BJ (cell line): ENCODE data around the gene MYO7B. TPM values are rescaled to one million over a fixed set of nuclear protein-coding genes. Genes with fewer than 3 reads are reported as not detected.
"Not testable (repeated sequence)": the region's sequence is repeated elsewhere in the genome, so short reads cannot be mapped to it uniquely, and the experiment has no call there.

Source experiments
- CTCF ChIA-PET: fragments of 350-600 bp; formaldehyde crosslinking; extraction: SDS; loops from one replicate; lab custom pipeline; 2021; ENCODE audit warnings: antibody characterized with exemption, inconsistent platforms; lab: Yijun Ruan, JAX
- POLR2A ChIA-PET: fragments of 300-600 bp; sonication (Branson Sonifier 250); formaldehyde crosslinking; extraction: SDS; loops from one replicate; lab custom pipeline; 2021; ENCODE audit warnings: antibody characterized with exemption; lab: Charles Lee
- DNase-seq: peaks from one replicate; pipeline ENCODE4 v3.0.0-alpha.2; 2011; ENCODE audit warnings: low read depth
- H3K27me3 ChIP-seq: 2 replicates; pipeline ENCODE4 v1.6.0; 2011; ENCODE audit warnings: low read length; ENCODE audit not compliant: control insufficient read depth, insufficient read depth
- H3K36me3 ChIP-seq: 2 replicates; pipeline ENCODE4 v1.5.1; 2011; ENCODE audit warnings: low read length; ENCODE audit not compliant: control insufficient read depth, insufficient read depth
- H3K4me3 ChIP-seq: 2 replicates; pipeline ENCODE4 v1.5.1; 2011; ENCODE audit warnings: low read depth, mild to moderate bottlenecking, control low read depth, low read length
- polyA plus RNA-seq: library from polyadenylated mRNA; depleted of rRNA; stranded (reverse); fragments of >200 nt; gene quantifications from 2 replicates; pipeline ENCODE4 v1.2.3, GENCODE V29; 2011
- TF ChIP-seq, protein P1 (sequence below): IDR thresholded peaks from 2 replicates; pipeline ENCODE4 v1.5.1; 2011; ENCODE audit warnings: low read depth, mild to moderate bottlenecking, control low read depth, inconsistent platforms, low read length, moderate library complexity; ENCODE audit not compliant: insufficient read depth

MYO7B gene
- polyA plus RNA-seq, 1 experiment, result 0.36 TPM

DNA sequence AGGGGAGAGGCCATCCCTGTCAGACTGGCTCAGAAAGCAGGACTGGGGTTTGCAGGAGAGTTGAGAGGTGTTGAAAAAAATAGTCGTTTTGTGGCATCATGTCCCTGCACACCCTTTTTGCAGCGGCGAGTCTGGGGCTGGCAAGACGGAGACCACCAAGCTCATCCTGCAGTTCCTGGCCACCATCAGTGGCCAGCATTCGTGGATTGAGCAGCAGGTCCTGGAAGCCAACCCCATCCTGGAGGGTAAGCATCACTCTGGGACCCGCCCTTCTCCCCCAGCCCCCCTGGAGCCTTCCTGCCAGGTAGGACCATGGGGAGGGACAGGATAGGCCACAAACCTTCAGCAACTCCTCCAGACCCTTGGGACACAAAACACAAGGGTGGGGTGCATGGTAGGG lies 34.2 kb downstream of the MYO7B start:
- CTCF ChIA-PET, result no interaction called here
- no peak overlapping the region for H3K4me3 ChIP-seq
- TF ChIP-seq, protein P1, sequence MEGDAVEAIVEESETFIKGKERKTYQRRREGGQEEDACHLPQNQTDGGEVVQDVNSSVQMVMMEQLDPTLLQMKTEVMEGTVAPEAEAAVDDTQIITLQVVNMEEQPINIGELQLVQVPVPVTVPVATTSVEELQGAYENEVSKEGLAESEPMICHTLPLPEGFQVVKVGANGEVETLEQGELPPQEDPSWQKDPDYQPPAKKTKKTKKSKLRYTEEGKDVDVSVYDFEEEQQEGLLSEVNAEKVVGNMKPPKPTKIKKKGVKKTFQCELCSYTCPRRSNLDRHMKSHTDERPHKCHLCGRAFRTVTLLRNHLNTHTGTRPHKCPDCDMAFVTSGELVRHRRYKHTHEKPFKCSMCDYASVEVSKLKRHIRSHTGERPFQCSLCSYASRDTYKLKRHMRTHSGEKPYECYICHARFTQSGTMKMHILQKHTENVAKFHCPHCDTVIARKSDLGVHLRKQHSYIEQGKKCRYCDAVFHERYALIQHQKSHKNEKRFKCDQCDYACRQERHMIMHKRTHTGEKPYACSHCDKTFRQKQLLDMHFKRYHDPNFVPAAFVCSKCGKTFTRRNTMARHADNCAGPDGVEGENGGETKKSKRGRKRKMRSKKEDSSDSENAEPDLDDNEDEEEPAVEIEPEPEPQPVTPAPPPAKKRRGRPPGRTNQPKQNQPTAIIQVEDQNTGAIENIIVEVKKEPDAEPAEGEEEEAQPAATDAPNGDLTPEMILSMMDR, result no peak
- 0 out of 2 replicates have a peak, but pooled peaks cover 2% of the 10 kb centered on the region for H3K27me3 ChIP-seq
- no peaks in the 10 kb centered on the region for H3K36me3 ChIP-seq
- no peak for DNase-seq
- POLR2A ChIA-PET, result no interaction called here

GRCh38 chr2:127570282-127571250 lies 35.1 kb downstream of the MYO7B start:
- Histone ChIP-seq H3K27me3 (0 out of 2 replicates have a peak, but pooled peaks cover 2% of the 10 kb centered on the region), H3K36me3 (no peaks in the 10 kb centered on the region), H3K4me3 (no peak overlapping the region)
- TF ChIP-seq, protein P1, result no peak
- ChIA-PET CTCF (no interaction called here), POLR2A (no interaction called here)
- no peak for DNase-seq

GRCh38 chr2:127572352-127572751 lies 36.9 kb downstream of the MYO7B start:
- CTCF ChIA-PET, POLR2A ChIA-PET, H3K36me3 ChIP-seq, DNase-seq, H3K4me3 ChIP-seq, H3K27me3 ChIP-seq: not testable (repeated sequence)

DNA sequence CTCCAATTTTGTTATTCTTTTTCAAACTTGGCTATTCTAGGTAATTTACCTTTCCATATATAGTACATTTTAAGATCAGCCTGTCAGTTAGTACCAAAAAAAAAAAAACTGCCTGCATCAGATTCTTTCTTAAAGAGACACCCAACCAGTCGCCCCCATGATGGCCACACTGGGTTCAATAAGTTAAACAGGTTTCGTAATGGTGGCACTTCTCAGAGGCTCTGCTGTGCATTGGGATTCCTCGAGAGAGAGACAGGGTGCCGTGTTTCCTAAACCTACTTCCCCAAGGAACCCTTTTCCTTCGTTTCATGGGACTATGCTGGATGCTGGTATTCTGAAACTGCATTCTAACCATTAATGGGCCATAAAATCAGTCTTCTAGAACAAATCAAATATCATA lies 37.4 kb downstream of the MYO7B start:
- Histone ChIP-seq H3K4me3 (no peak overlapping the region), H3K36me3 (no peaks in the 10 kb centered on the region), H3K27me3 (0 out of 2 replicates have a peak, but pooled peaks cover 2% of the 10 kb centered on the region)
- TF ChIP-seq, protein P1, result no peak
- DNase-seq, result no peak
- ChIA-PET CTCF (interaction anchor here (1.0 kb wide), 1 partner anchor 10 kb away, joined by 3 read pairs; no protein-coding TSS in a partner anchor), POLR2A (no interaction called here)

GRCh38 chr2:127573298-127573697 lies 37.8 kb downstream of the MYO7B start:
- no peak overlapping the region for H3K4me3 ChIP-seq
- no peak for DNase-seq
- CTCF ChIA-PET, result interaction anchor here (1.0 kb wide), 1 partner anchor 9 kb away, joined by 3 read pairs; no protein-coding TSS in a partner anchor
- 0 out of 2 replicates have a peak, but pooled peaks cover 2% of the 10 kb centered on the region for H3K27me3 ChIP-seq
- no peaks in the 10 kb centered on the region for H3K36me3 ChIP-seq
- POLR2A ChIA-PET, result no interaction called here
- TF ChIP-seq, protein P1, result no peak
